Esophagus muscularis mucosa (tissue), 4 donors: ENCODE data around the gene B4GALT4. TPM values are rescaled to one million over a fixed set of nuclear protein-coding genes. Genes with fewer than 3 reads are reported as not detected.
"Not testable (repeated sequence)": the region's sequence is repeated elsewhere in the genome, so short reads cannot be mapped to it uniquely, and the experiment has no call there.

Source experiments
- DNase-seq: peaks from one replicate; pipeline ENCODE4 v3.0.0-alpha.2; 2017; ENCODE audit errors: extremely low spot score
- H3K27ac ChIP-seq, 4 donors: fragments of 200-600 bp; sonication (generic); replicated peaks in 1 of 4; 1 replicate in 3 of 4; 2 replicates in 1 of 4; pipeline ENCODE4 v1.5.1; 2016 to 2019; ENCODE audit warnings: mild to moderate bottlenecking in 1 of 4
- H3K27me3 ChIP-seq, 4 donors: fragments of 200-600 bp; sonication (generic); one replicate each; pipeline versions ENCODE4 v1.5.1 to v1.6.0; 2016 to 2019
- H3K36me3 ChIP-seq, 4 donors: fragments of 200-600 bp; sonication (generic); one replicate each; pipeline ENCODE4 v1.5.1; 2016 to 2019
- H3K4me1 ChIP-seq, 4 donors: fragments of 200-600 bp; sonication (generic); one replicate each; pipeline ENCODE4 v1.5.1; 2016 to 2019
- H3K4me3 ChIP-seq, 4 donors: fragments of 200-600 bp; sonication (generic); 1 replicate in 2 of 4; 2 replicates in 2 of 4; pipeline ENCODE4 v1.5.1; 2016 to 2019; ENCODE audit warnings: mild to moderate bottlenecking in 4 of 4, moderate library complexity in 1 of 4
- H3K9me3 ChIP-seq, 4 donors: fragments of 200-600 bp; sonication (generic); 1 replicate in 3 of 4; 2 replicates in 1 of 4; pipeline ENCODE4 v1.5.1; 2016 to 2019
- EP300 ChIP-seq: sonication (generic); formaldehyde crosslinking; IDR thresholded peaks from one replicate; pipeline ENCODE4 v1.6.1; 2017; ENCODE audit warnings: antibody characterized with exemption
- POLR2A ChIP-seq: fragments of 450-650 bp; IDR thresholded peaks from one replicate; pipeline ENCODE4 v1.6.1; 2017; ENCODE audit warnings: antibody characterized with exemption, moderate library complexity, mild to moderate bottlenecking, low read depth
- POLR2AphosphoS5 ChIP-seq, 2 donors: sonication (generic); formaldehyde crosslinking; IDR thresholded peaks; one replicate each; pipeline ENCODE4 v1.6.1; 2017; ENCODE audit warnings: antibody characterized with exemption in 2 of 2
- WGBS: methylation state at CpG from one replicate; pipeline ENCODE4 v1.1.5; 2018; 5-methylcytosine and 5-hydroxymethylcytosine counted together
- intact Hi-C: fragments of 100-400 bp; cut with DNase I; formaldehyde crosslinking; loops from one replicate; pipeline ENCODE4 v1.15.1; 2023
- total RNA-seq, 4 donors: library from RNA; depleted of rRNA; stranded (reverse); fragments of >200 nt; gene quantifications; one replicate each; pipeline versions ENCODE4 v1.1.0 to v1.2.1, GENCODE V29; 2016
- TF ChIP-seq, protein P1 (sequence below), 3 experiments: fragments of 200-600 bp in 2 of 3; fragments of 450-650 bp in 1 of 3; sonication (generic) in 2 of 3; IDR thresholded peaks; one replicate each; pipeline ENCODE4 v1.5.1; 2017 to 2019; ENCODE audit warnings: antibody characterized with exemption in 3 of 3, mild to moderate bottlenecking in 2 of 3, moderate library complexity in 1 of 3

Gene B4GALT4
- total RNA-seq, 4 donors from 2014 or later, result 13.3 to 15.4 (median 14.0) TPM

DNA sequence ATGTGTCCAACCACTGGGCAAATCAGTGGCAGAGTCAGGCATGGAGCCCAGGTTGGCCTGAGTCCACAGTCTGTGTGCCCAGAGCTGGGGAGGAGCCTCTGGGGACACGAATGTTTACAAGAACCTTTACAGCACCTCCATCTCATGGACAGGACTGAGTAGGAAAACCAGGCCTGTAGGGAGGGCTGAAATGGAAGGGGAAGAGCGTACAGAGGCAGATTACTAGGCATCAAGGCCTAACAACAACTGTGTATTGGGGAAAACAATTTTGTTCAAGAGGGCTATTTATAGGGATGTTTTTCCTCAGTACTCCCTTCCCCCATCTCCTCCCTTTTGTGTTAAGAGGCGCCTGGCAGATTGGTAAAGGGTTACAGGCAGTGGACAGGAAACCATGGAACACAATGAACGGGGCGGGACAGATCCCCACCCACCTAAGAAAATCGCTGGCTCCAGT, 38.5 kb upstream of the B4GALT4 start:
- intact Hi-C loops, result no loop called here
- Histone ChIP-seq H3K4me3 (no peak overlapping the region), H3K4me1 (peaks cover 10 to 19% (median 16%) of the 10 kb centered on the region in 4 donors), H3K27ac (peak overlapping the region; percentile 52 to 70 (median 65)), H3K9me3 (no peaks in the 10 kb centered on the region), H3K27me3 (no peaks in the 10 kb centered on the region), H3K36me3 (no peaks in the 10 kb centered on the region)
- no peak for DNase-seq
- TF ChIP-seq POLR2AphosphoS5 (IDR thresholded peaks at IDR 0.05), result peak in 1 of 2 donors; percentile 36
- TF ChIP-seq EP300, result no peak
- 75% methylated on average over 6 of the region's 6 CpGs for WGBS

GRCh38 chr3:119276680-119277079, 36.0 kb upstream of the B4GALT4 start:
- peaks cover 10 to 19% (median 16%) of the 10 kb centered on the region in 4 donors for H3K4me1 ChIP-seq
- 80% methylated on average over 5 of the region's 5 CpGs for WGBS
- H3K9me3 ChIP-seq, result no peaks in the 10 kb centered on the region
- no peaks in the 10 kb centered on the region for H3K36me3 ChIP-seq
- H3K4me3 ChIP-seq, result no peak overlapping the region
- TF ChIP-seq POLR2AphosphoS5 (IDR thresholded peaks at IDR 0.05), result no peak
- H3K27me3 ChIP-seq, result no peaks in the 10 kb centered on the region
- no peak overlapping the region for H3K27ac ChIP-seq
- intact Hi-C loops, result no loop called here
- DNase-seq, result no peak

GRCh38 chr3:119270212-119270611, 29.5 kb upstream of the B4GALT4 start:
- H3K27ac ChIP-seq, intact Hi-C loops, H3K4me1 ChIP-seq, H3K4me3 ChIP-seq, DNase-seq, H3K36me3 ChIP-seq, H3K9me3 ChIP-seq, H3K27me3 ChIP-seq: not testable (repeated sequence)
- 63% methylated on average over 2 of the region's 2 CpGs for WGBS

DNA sequence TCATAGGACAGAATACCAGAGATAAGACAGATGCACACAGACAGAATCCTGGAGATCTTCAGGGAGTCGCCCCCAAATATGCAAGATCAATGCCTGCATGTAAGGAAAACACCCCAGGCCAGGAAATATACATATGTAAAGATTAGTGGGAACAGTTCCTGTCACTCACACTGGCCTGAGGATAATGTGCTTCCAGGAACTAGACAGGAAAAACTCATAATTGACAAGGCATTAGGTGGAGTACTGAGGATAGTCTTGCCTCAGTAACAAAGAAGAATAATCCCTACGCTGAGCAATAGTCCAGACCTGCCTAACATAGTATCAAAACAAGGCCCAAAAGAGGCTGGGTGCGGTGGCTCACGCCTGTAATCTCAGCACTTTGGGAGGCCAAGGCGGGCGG, 20.4 kb upstream of the B4GALT4 start:
- no peaks in the 10 kb centered on the region for H3K36me3 ChIP-seq
- WGBS, result 80% methylated on average over 6 of the region's 6 CpGs
- no peak overlapping the region for H3K4me3 ChIP-seq
- no peaks in the 10 kb centered on the region for H3K27me3 ChIP-seq
- no peak for DNase-seq
- peaks cover 0 to 14% (median 8%) of the 10 kb centered on the region in 4 donors for H3K4me1 ChIP-seq
- TF ChIP-seq POLR2AphosphoS5 (IDR thresholded peaks at IDR 0.05) (no peak), EP300 (no peak), POLR2A (no peak)
- TF ChIP-seq, protein P1, sequence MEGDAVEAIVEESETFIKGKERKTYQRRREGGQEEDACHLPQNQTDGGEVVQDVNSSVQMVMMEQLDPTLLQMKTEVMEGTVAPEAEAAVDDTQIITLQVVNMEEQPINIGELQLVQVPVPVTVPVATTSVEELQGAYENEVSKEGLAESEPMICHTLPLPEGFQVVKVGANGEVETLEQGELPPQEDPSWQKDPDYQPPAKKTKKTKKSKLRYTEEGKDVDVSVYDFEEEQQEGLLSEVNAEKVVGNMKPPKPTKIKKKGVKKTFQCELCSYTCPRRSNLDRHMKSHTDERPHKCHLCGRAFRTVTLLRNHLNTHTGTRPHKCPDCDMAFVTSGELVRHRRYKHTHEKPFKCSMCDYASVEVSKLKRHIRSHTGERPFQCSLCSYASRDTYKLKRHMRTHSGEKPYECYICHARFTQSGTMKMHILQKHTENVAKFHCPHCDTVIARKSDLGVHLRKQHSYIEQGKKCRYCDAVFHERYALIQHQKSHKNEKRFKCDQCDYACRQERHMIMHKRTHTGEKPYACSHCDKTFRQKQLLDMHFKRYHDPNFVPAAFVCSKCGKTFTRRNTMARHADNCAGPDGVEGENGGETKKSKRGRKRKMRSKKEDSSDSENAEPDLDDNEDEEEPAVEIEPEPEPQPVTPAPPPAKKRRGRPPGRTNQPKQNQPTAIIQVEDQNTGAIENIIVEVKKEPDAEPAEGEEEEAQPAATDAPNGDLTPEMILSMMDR (IDR thresholded peaks at IDR 0.05), result no peak
- H3K27ac ChIP-seq, result no peak overlapping the region
- no peaks in the 10 kb centered on the region for H3K9me3 ChIP-seq
- intact Hi-C loops, result no loop called here

DNA sequence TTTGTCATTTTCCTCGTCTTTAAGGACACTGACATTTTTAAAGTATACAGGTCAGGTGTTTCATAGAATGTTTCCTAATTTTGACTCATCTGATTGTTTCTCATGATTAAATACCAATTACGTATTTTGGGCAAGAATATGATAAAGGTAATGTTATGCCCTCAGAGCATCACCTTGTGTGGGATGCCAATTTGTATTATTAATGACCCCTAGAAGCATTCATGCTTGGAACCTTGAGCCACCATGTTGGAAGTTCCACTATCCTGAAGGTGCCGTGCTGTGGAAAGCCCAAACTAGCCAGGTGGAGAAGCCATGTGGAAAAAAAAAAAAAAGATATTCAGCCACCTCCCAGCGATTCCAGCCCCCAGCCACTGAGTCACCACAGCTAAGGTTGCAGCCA, 19.1 kb upstream of the B4GALT4 start:
- no peak for TF ChIP-seq POLR2AphosphoS5 (IDR thresholded peaks at IDR 0.05)
- no peak for TF ChIP-seq EP300
- TF ChIP-seq, protein P1 (IDR thresholded peaks at IDR 0.05), result no peak
- TF ChIP-seq POLR2A, result no peak

DNA sequence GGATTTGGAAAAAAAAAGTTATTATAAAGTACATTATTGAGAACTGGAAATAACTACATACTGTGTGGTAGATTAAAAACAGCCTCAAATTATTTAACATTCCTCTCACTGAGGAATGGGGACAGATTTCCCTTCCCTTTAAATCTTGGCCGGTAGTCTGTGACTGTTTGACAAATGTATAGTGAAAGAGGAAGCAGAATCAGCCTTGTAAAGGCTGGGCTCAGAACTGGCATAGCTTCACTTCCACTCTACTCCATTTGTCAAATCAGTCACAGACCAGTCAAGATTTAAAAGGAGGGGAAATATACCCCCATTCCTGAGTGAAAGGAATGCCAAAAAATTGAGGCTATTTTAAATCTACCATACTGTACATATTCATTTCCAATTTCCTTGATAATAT, 18.2 kb upstream of the B4GALT4 start:
- no peaks in the 10 kb centered on the region for H3K27me3 ChIP-seq
- 18% methylated on average over 1 of the region's 1 CpG for WGBS
- no peak for DNase-seq
- intact Hi-C loops, result no loop called here
- no peak overlapping the region for H3K4me3 ChIP-seq
- no peaks in the 10 kb centered on the region for H3K9me3 ChIP-seq
- no peak overlapping the region for H3K27ac ChIP-seq
- TF ChIP-seq EP300, result no peak
- TF ChIP-seq POLR2AphosphoS5 (IDR thresholded peaks at IDR 0.05), result no peak
- TF ChIP-seq, protein P1 (IDR thresholded peaks at IDR 0.05), result no peak
- no peak for TF ChIP-seq POLR2A
- H3K4me1 ChIP-seq, result peaks cover 0 to 14% (median 8%) of the 10 kb centered on the region in 4 donors
- H3K36me3 ChIP-seq, result no peaks in the 10 kb centered on the region

More for the DNA sequence above, 19.1 kb upstream of the B4GALT4 start:
- intact Hi-C loops, result no loop called here
- Histone ChIP-seq H3K27me3 (no peaks in the 10 kb centered on the region), H3K4me3 (no peak overlapping the region), H3K36me3 (no peaks in the 10 kb centered on the region), H3K27ac (no peak overlapping the region), H3K4me1 (peaks cover 0 to 14% (median 8%) of the 10 kb centered on the region in 4 donors), H3K9me3 (no peaks in the 10 kb centered on the region)
- no peak for DNase-seq
- WGBS, result 99% methylated on average over 4 of the region's 4 CpGs
